HepG2 (cell line): ENCODE results near the gene GAREM1. TPM values are rescaled to one million over a fixed set of nuclear protein-coding genes. Genes with fewer than 3 reads are reported as not detected.

ENCODE experiments used
- ATAC-seq: fragments of 200-7000 bp; cut with Tn5 transposase; 3 replicates; pipeline ENCODE4 v1.9.1; 2020; ENCODE audit warnings: mild to moderate bottlenecking, moderate library complexity
- Bru-seq: library from RNA; stranded (reverse); fragments of 400-500 nt; gene quantifications from one replicate; lab custom pipeline; 2021; lab: Mats Ljungman, UMichigan
- BruChase-seq, 2 experiments: library from RNA; stranded (reverse); fragments of 400-500 nt; gene quantifications; one replicate each; lab custom pipeline; 2021; lab: Mats Ljungman, UMichigan
- BruUV-seq: library from RNA; stranded (reverse); fragments of 400-500 nt; replicated peaks from 2 replicates; lab custom pipeline; 2021; lab: Mats Ljungman, UMichigan
- CTCF ChIA-PET: fragments of 300-600 bp; formaldehyde crosslinking; extraction: SDS; loops from one replicate; lab custom pipeline; 2021; ENCODE audit warnings: low total read pairs, inconsistent platforms, low intra/inter-chr PET ratio; lab: Yijun Ruan, JAX
- POLR2A ChIA-PET: fragments of 350-600 bp; sonication (Branson Sonifier 250); formaldehyde crosslinking; loops from one replicate; lab custom pipeline; 2020; ENCODE audit warnings: antibody characterized with exemption, inconsistent platforms; lab: Yijun Ruan, JAX
- DNase-seq: peaks from one replicate; pipeline ENCODE4 v3.0.0-alpha.2; 2015; ENCODE audit warnings: low spot score
- FAIRE-seq: peaks from 3 replicates; lab custom pipeline; 2011; peaks lifted over from hg19 to GRCh38; lab: Jason Lieb, UNC
- H2AFZ ChIP-seq: one replicate; pipeline ENCODE4 v1.6.1; 2011; ENCODE audit warnings: low read length, inconsistent platforms
- H3K27ac ChIP-seq: fragments of 300-600 bp; 3 replicates; pipeline ENCODE4 v1.8.0; 2011; ENCODE audit warnings: mixed run types, mild to moderate bottlenecking, mixed read lengths, low read length, inconsistent platforms; ENCODE audit not compliant: insufficient read depth; ENCODE audit errors: extremely low read length
- H3K27me3 ChIP-seq, 2 experiments: fragments of 200-600 bp in 1 of 2; 2 replicates in 1 of 2; 3 replicates in 1 of 2; pipeline versions ENCODE4 v1.6.0 to v1.8.0; 2011; ENCODE audit warnings: low read length in 2 of 2, mild to moderate bottlenecking in 2 of 2, moderate library complexity in 2 of 2, inconsistent platforms in 1 of 2; ENCODE audit not compliant: insufficient read depth in 2 of 2, control insufficient read depth in 1 of 2
- H3K36me3 ChIP-seq, 2 experiments: fragments of 200-600 bp in 1 of 2; replicated peaks in 1 of 2; 2 replicates in 1 of 2; 3 replicates in 1 of 2; pipeline versions ENCODE4 v1.5.1 to v1.8.0; 2011; ENCODE audit warnings: low read length in 2 of 2, inconsistent platforms in 1 of 2; ENCODE audit not compliant: insufficient read depth in 2 of 2, control insufficient read depth in 1 of 2
- H3K4me1 ChIP-seq: 2 replicates; pipeline ENCODE4 v1.5.1; 2012; ENCODE audit warnings: low read length, inconsistent platforms; ENCODE audit not compliant: insufficient read depth
- H3K4me2 ChIP-seq: 2 replicates; pipeline ENCODE4 v1.6.0; 2011; ENCODE audit warnings: low read depth, low read length, inconsistent platforms
- H3K4me3 ChIP-seq, 3 experiments: fragments of 200-600 bp in 1 of 3; sonication (generic), shearing (Covaris generic) in 1 of 3; replicated peaks in 1 of 3; 2 replicates each; pipeline ENCODE4 v1.5.1; 2011 to 2016; ENCODE audit warnings: low read length in 3 of 3, inconsistent platforms in 2 of 3, low read depth in 2 of 3, mild to moderate bottlenecking in 2 of 3, control low read depth in 1 of 3, mixed read lengths in 1 of 3; ENCODE audit not compliant: insufficient read depth in 1 of 3
- H3K79me2 ChIP-seq: one replicate; pipeline ENCODE4 v1.6.1; 2011; ENCODE audit warnings: low read length, inconsistent platforms; ENCODE audit not compliant: insufficient read depth
- H3K9ac ChIP-seq: 2 replicates; pipeline ENCODE4 v1.6.0; 2011; ENCODE audit warnings: mild to moderate bottlenecking, low read depth, low read length, inconsistent platforms; ENCODE audit not compliant: insufficient read depth
- H3K9me3 ChIP-seq: 2 replicates; pipeline ENCODE4 v1.5.1; 2012; ENCODE audit warnings: mild to moderate bottlenecking, low read length
- H4K20me1 ChIP-seq: 2 replicates; pipeline ENCODE4 v1.6.0; 2011; ENCODE audit warnings: inconsistent platforms, mild to moderate bottlenecking, low read length, moderate library complexity; ENCODE audit not compliant: insufficient read depth
- GABPB1 ChIP-seq: IDR thresholded peaks from 2 replicates; pipeline ENCODE4 v1.6.1; 2016; ENCODE audit warnings: mild to moderate bottlenecking, missing genetic modification reagents, moderate library complexity, missing compliant biosample characterization
- GATAD1 ChIP-seq: IDR thresholded peaks from 2 replicates; pipeline ENCODE4 v1.6.1; 2016; ENCODE audit warnings: missing genetic modification reagents, missing compliant biosample characterization
- HMG20B ChIP-seq: conservative IDR thresholded peaks from 2 replicates; pipeline ENCODE4 v1.6.1; 2016; ENCODE audit warnings: missing genetic modification reagents, missing compliant biosample characterization
- HNRNPL ChIP-seq: fragments of 200-400 bp; formaldehyde crosslinking; IDR thresholded peaks from 2 replicates; pipeline ENCODE4 v1.6.1; 2017; ENCODE audit warnings: mild to moderate bottlenecking, low read depth, low read length
- KDM4B ChIP-seq: sonication (generic); formaldehyde crosslinking; IDR thresholded peaks from 2 replicates; pipeline ENCODE4 v1.4.0; 2020; ENCODE audit warnings: missing genetic modification reagents
- POLR2AphosphoS2 ChIP-seq: IDR thresholded peaks from 2 replicates; pipeline ENCODE4 v1.6.1; 2011; ENCODE audit warnings: low read depth, low read length, improper control_type of control experiment
- ZNF143 ChIP-seq: sonication (generic); formaldehyde crosslinking; IDR thresholded peaks from 2 replicates; pipeline ENCODE4 v1.4.0; 2020; ENCODE audit warnings: missing genetic modification reagents
- ZNF558 ChIP-seq: sonication (generic); formaldehyde crosslinking; IDR thresholded peaks from 2 replicates; pipeline ENCODE4 v1.9.0; 2022; ENCODE audit warnings: mild to moderate bottlenecking, missing genetic modification reagents, borderline replicate concordance
- ZNF703 ChIP-seq: sonication (generic); formaldehyde crosslinking; IDR thresholded peaks from 2 replicates; pipeline ENCODE4 v1.5.1; 2020; ENCODE audit warnings: missing genetic modification reagents, mild to moderate bottlenecking, moderate library complexity, borderline replicate concordance
- ZNF782 ChIP-seq: sonication (generic); formaldehyde crosslinking; IDR thresholded peaks from 2 replicates; pipeline ENCODE4 v1.4.0; 2020; ENCODE audit warnings: missing genetic modification reagents, mild to moderate bottlenecking, borderline replicate concordance
- WGBS: methylation state at CpG from one replicate; pipeline ENCODE4 v1.1.6; 2017; ENCODE audit warnings: low lambda C conversion rate; 5-methylcytosine and 5-hydroxymethylcytosine counted together
- in situ Hi-C: cut with HindIII; loops from 2 replicates; pipeline ENCODE4 v1.10.0; 2017; ENCODE audit warnings: low pct_unique_long_range_greater_than_20kb; ENCODE audit not compliant: extremely low pct_ligation_motif_present
- intact Hi-C: fragments of 100-400 bp; cut with micrococcal nuclease; formaldehyde crosslinking; loops from one replicate; pipeline ENCODE4 v1.10.0; 2022; ENCODE audit not compliant: unreplicated experiment
- long read RNA-seq, 2 experiments: library from RNA in 1 of 2; library from polyadenylated mRNA in 1 of 2; stranded (forward) in 1 of 2; unstranded in 1 of 2; transcript quantifications; one replicate each; pipeline ENCODE4 v2.0.0, GENCODE V29; 2019 to 2022
- polyA minus RNA-seq, 3 experiments: library from RNA; depleted of rRNA, polyadenylated mRNA; stranded (reverse); fragments of >200 nt; gene quantifications; 2 replicates each; pipeline ENCODE4 v1.2.3, GENCODE V29; 2011; ENCODE audit warnings: low replicate concordance in 1 of 3
- polyA plus RNA-seq, 8 experiments: library from polyadenylated mRNA; depleted of rRNA in 3 of 8; stranded (reverse) in 7 of 8; unstranded in 1 of 8; fragments of >200 nt; fragmentation: Illumina TruSeq in 4 of 8; extraction: Trizol in 4 of 8; gene quantifications; 2 replicates each; pipeline versions ENCODE4 v1.2.1 to v1.2.3, GENCODE V29; 2011 to 2016; ENCODE audit warnings: low read depth in 4 of 8, missing spikeins in 1 of 8, mixed read lengths in 1 of 8; ENCODE audit not compliant: insufficient read depth in 1 of 8
- total RNA-seq, 5 experiments: library from RNA; depleted of rRNA; stranded (reverse); fragments of >200 nt; fragmentation: Illumina TruSeq; extraction: Trizol; gene quantifications; 2 replicates each; pipeline ENCODE4 v1.2.3, GENCODE V29; 2016; ENCODE audit warnings: low read depth in 1 of 5
- TF ChIP-seq, protein P1 (sequence below): sonication (generic); formaldehyde crosslinking; IDR thresholded peaks from 2 replicates; pipeline ENCODE4 v1.5.0; 2020; ENCODE audit warnings: mild to moderate bottlenecking, missing genetic modification reagents
- TF ChIP-seq, protein P2 (sequence below): sonication (generic); formaldehyde crosslinking; IDR thresholded peaks from 2 replicates; pipeline ENCODE4 v1.4.0; 2020; ENCODE audit warnings: mild to moderate bottlenecking, missing genetic modification reagents

GAREM1 gene
- total RNA-seq (2016; rRNA removed; fragmentation: Illumina TruSeq; extraction: Trizol) (2.9 TPM in 2 replicates), polyA plus RNA-seq (2011; rRNA removed) (2.5 and 3.2 TPM in 2 replicates), polyA minus RNA-seq (2011; rRNA and poly(A)+ RNA removed; ENCODE audit: low replicate concordance) (7.1 and 11.2 TPM in 2 replicates), Bru-seq, nascent RNA (percentile 69 among the genes with signal in this experiment), BruChase-seq, experiment 1, labeled RNA remaining after a 6-hour chase (percentile 53 among the genes with signal in this experiment), BruChase-seq, experiment 2, labeled RNA remaining after a 2-hour chase (percentile 55 among the genes with signal in this experiment)
- total RNA-seq (2016; cell fraction: cytosol; rRNA removed; fragmentation: Illumina TruSeq; extraction: Trizol; ENCODE audit: low read depth), result 0.79 and 1.1 TPM in 2 replicates
- 2.4 and 2.5 TPM in 2 replicates for total RNA-seq (2016; cell fraction: insoluble cytoplasmic fraction; rRNA removed; fragmentation: Illumina TruSeq; extraction: Trizol)
- 1.6 and 1.8 TPM in 2 replicates for total RNA-seq (2016; cell fraction: membrane; rRNA removed; fragmentation: Illumina TruSeq; extraction: Trizol)
- total RNA-seq (2016; cell fraction: nucleus; rRNA removed; fragmentation: Illumina TruSeq; extraction: Trizol), result 2.2 and 2.3 TPM in 2 replicates
- 2.3 and 2.8 TPM in 2 replicates for polyA plus RNA-seq (2011; cell fraction: cytosol; rRNA removed)
- 2.6 and 2.8 TPM in 2 replicates for polyA plus RNA-seq (2011; cell fraction: nucleus; rRNA removed)
- 2.8 and 4.1 TPM in 2 replicates for polyA plus RNA-seq (2012)
- polyA plus RNA-seq (2016; cell fraction: cytosol; fragmentation: Illumina TruSeq; extraction: Trizol; ENCODE audit: low read depth), result 0.26 and 0.29 TPM in 2 replicates
- 1.8 and 3.3 TPM in 2 replicates for polyA plus RNA-seq (2016; cell fraction: insoluble cytoplasmic fraction; fragmentation: Illumina TruSeq; extraction: Trizol; ENCODE audit: low read depth)
- 0.69 and 0.95 TPM in 2 replicates for polyA plus RNA-seq (2016; cell fraction: membrane; fragmentation: Illumina TruSeq; extraction: Trizol; ENCODE audit: low read depth)
- polyA plus RNA-seq (2016; cell fraction: nucleus; fragmentation: Illumina TruSeq; extraction: Trizol; ENCODE audit: insufficient read depth, low read depth), result 1.7 TPM in 2 replicates
- polyA minus RNA-seq (2011; cell fraction: cytosol; rRNA and poly(A)+ RNA removed), result 3.2 and 4.7 TPM in 2 replicates
- polyA minus RNA-seq (2011; cell fraction: nucleus; rRNA and poly(A)+ RNA removed), result 4.9 and 6.1 TPM in 2 replicates
- long read RNA-seq, experiment 1, partial matches to known transcripts, result 0 of 1 reads
- long read RNA-seq, experiment 1, other reads (novel, unspliced or antisense), result 1 of 1 reads
- long read RNA-seq, experiment 2, full-length matches to known transcripts, result 7 of 15 reads
- long read RNA-seq, experiment 2, partial matches to known transcripts, result 1 of 15 reads
- long read RNA-seq, experiment 2, other reads (novel, unspliced or antisense), result 7 of 15 reads

DNA sequence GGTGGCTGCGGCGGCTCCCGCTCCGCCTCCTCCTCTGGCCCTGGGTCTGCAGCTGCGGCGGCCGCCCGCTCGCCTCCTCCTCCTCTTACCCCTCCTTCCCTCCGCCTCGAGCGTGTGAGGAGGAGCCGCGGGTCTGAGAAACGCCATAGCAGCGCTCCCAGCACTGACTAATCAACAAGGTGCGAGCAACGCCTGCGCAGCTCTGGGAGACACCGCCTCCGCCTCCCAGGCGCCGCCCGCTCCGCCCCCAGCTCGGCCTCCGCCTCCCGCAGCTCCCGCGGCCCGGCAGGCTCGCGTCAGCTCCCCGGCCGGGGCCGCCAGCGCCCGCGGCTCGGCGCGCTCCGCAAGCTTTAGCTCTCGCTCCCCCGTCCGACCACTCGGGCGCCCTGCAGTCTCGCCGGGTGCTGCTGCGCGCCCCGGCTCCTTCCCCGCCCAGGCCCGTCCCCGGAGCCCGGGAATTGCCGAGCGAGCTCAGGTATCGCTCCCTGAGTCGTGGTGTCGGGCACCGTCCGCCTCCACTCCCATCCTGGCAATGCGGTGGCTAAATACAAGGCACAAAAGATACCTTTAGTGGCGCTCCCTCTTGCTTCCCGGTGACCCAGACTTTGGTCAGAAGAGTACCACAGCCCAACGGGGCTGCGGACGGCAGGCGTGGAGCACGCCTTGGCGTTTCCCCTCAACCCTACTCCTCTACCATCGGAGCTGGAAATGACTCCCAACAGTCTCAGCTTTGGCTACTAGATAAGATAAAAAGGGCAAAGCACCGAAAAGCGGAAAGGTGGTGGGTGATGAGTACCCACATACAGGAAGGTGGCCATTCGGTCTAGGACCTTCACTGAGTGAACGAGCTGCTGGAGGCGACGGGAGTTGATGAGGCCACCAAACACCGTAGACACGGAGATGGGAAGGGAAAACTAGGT, at the start of gene GAREM1:
TSS of gene GAREM1 (minus strand) at position 169 of the 920 bp plus-strand sequence. CDS start 454 bp downstream, outside the sequence.
- Histone ChIP-seq H3K9ac (peak within 1 kb of the TSS; percentile 71), H3K9me3 (no peaks in the 10 kb centered on the region), H3K4me2 (peak within 1 kb of the TSS; percentile 94), H3K27me3 (no peaks in the 10 kb centered on the region; a peak in 3 of 5 replicates), H4K20me1 (no peaks in the 10 kb centered on the region), H3K36me3 (no peaks in the 10 kb centered on the region), H2AFZ (peak within 1 kb of the TSS; percentile 86), H3K4me3 (peak within 1 kb of the TSS; percentile 76 to 88 (median 87)), H3K27ac (peak within 1 kb of the TSS; percentile 45), H3K4me1 (peaks cover 21% of the 10 kb centered on the region), H3K79me2 (peaks cover 15% of the 10 kb centered on the region)
- ChIA-PET CTCF (interaction anchor here (1.5 to 2.1 kb wide), 3 partner anchors 179 to 199 kb away, joined by 4 to 18 read pairs (median 8); no protein-coding TSS in a partner anchor), POLR2A (interaction anchor here (0.7 to 2.8 kb wide), 10 partner anchors 35 to 1229 kb away, joined by 3 to 21 read pairs (median 3); no protein-coding TSS in a partner anchor)
- 1% methylated on average over 14 of the region's 82 CpGs for WGBS
- intact Hi-C loops (loop anchor here (1.0 to 5.0 kb wide), 5 partner anchors 78 to 314 kb away; no protein-coding TSS in a partner anchor), in situ Hi-C loops (loop anchor here (5.0 kb wide), 1 partner anchor 184 kb away; no protein-coding TSS in a partner anchor)
- BruUV-seq, result no TSS peak
- DNase-seq (peak; percentile 87), ATAC-seq (peak; percentile 95), FAIRE-seq (peak; percentile 46)
- TF ChIP-seq, protein P1, sequence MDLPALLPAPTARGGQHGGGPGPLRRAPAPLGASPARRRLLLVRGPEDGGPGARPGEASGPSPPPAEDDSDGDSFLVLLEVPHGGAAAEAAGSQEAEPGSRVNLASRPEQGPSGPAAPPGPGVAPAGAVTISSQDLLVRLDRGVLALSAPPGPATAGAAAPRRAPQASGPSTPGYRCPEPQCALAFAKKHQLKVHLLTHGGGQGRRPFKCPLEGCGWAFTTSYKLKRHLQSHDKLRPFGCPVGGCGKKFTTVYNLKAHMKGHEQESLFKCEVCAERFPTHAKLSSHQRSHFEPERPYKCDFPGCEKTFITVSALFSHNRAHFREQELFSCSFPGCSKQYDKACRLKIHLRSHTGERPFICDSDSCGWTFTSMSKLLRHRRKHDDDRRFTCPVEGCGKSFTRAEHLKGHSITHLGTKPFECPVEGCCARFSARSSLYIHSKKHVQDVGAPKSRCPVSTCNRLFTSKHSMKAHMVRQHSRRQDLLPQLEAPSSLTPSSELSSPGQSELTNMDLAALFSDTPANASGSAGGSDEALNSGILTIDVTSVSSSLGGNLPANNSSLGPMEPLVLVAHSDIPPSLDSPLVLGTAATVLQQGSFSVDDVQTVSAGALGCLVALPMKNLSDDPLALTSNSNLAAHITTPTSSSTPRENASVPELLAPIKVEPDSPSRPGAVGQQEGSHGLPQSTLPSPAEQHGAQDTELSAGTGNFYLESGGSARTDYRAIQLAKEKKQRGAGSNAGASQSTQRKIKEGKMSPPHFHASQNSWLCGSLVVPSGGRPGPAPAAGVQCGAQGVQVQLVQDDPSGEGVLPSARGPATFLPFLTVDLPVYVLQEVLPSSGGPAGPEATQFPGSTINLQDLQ, result no peak
- TF ChIP-seq ZNF143 (CRISPR knock-in tag), result no peak
- no peak for TF ChIP-seq HNRNPL
- TF ChIP-seq ZNF782 (CRISPR knock-in tag), result peak; percentile 20; the same call in 1 of the 2 replicates
- TF ChIP-seq GABPB1 (CRISPR knock-in tag), result peak; percentile 58
- TF ChIP-seq KDM4B, result peak; percentile 35; the same call in 1 of the 2 replicates
- TF ChIP-seq POLR2AphosphoS2, result no peak
- no peak for TF ChIP-seq ZNF703 (CRISPR knock-in tag)
- TF ChIP-seq HMG20B (CRISPR knock-in tag), result no peak
- TF ChIP-seq, protein P2, sequence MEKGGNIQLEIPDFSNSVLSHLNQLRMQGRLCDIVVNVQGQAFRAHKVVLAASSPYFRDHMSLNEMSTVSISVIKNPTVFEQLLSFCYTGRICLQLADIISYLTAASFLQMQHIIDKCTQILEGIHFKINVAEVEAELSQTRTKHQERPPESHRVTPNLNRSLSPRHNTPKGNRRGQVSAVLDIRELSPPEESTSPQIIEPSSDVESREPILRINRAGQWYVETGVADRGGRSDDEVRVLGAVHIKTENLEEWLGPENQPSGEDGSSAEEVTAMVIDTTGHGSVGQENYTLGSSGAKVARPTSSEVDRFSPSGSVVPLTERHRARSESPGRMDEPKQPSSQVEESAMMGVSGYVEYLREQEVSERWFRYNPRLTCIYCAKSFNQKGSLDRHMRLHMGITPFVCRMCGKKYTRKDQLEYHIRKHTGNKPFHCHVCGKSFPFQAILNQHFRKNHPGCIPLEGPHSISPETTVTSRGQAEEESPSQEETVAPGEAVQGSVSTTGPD, result no peak
- peak; percentile 62; the same call in 1 of the 2 replicates for TF ChIP-seq ZNF558 (CRISPR knock-in tag)
- TF ChIP-seq GATAD1 (CRISPR knock-in tag), result no peak; the same call in 1 of the 2 replicates
